CD4-positive, alpha-beta T cell treated with Interleukin-6 at 100 ng/mL for 8 hours (primary cell): Measurements from ENCODE around the gene PIK3R1.
"Not testable (repeated sequence)": the region's sequence is repeated elsewhere in the genome, so short reads cannot be mapped to it uniquely, and the experiment has no call there.

Experiments used
- DNase-seq: peaks from one replicate; pipeline ENCODE4 v3.0.0-alpha.2; 2020; ENCODE audit warnings: mixed read lengths, low spot score

The PIK3R1 gene

GRCh38 chr5:68226546-68227073 is 11.1 kb downstream of the PIK3R1 start:
- no peak for DNase-seq

- DNase-seq, result no peak
Observed at GRCh38 chr5:68227532-68228160, 12.1 kb downstream of the PIK3R1 start.

- DNase-seq, result no peak
Observed at GRCh38 chr5:68229416-68229815, 13.9 kb downstream of the PIK3R1 start.

GRCh38 chr5:68230285-68230684 is 14.7 kb downstream of the PIK3R1 start:
- no peak for DNase-seq

GRCh38 chr5:68231414-68232076 is 16.0 kb downstream of the PIK3R1 start:
- DNase-seq, result no peak

GRCh38 chr5:68232277-68232676 is 16.7 kb downstream of the PIK3R1 start:
- DNase-seq, result no peak

GRCh38 chr5:68233075-68233474 is 17.5 kb downstream of the PIK3R1 start:
- DNase-seq, result no peak

- not testable (repeated sequence) for DNase-seq
Observed at GRCh38 chr5:68235229-68235628, 19.7 kb downstream of the PIK3R1 start.

GRCh38 chr5:68237715-68238114 is 22.2 kb downstream of the PIK3R1 start:
- DNase-seq, result no peak

GRCh38 chr5:68239487-68239886 is 23.9 kb downstream of the PIK3R1 start:
- peak; percentile 78 for DNase-seq

- no peak for DNase-seq
Observed at GRCh38 chr5:68240202-68240601, 24.6 kb downstream of the PIK3R1 start.

- no peak for DNase-seq
Observed at GRCh38 chr5:68240771-68241170, 25.2 kb downstream of the PIK3R1 start.

- no peak for DNase-seq
Observed at GRCh38 chr5:68242743-68243142, 27.2 kb downstream of the PIK3R1 start.

- no peak for DNase-seq
Observed at GRCh38 chr5:68243251-68243650, 27.7 kb downstream of the PIK3R1 start.

- DNase-seq, result no peak
Observed at GRCh38 chr5:68243681-68244080, 28.1 kb downstream of the PIK3R1 start.

GRCh38 chr5:68245319-68245718 is 29.8 kb downstream of the PIK3R1 start:
- no peak for DNase-seq

GRCh38 chr5:68246802-68247201 is 31.2 kb downstream of the PIK3R1 start:
- DNase-seq, result no peak

- no peak for DNase-seq
Observed at GRCh38 chr5:68247627-68248026, 32.1 kb downstream of the PIK3R1 start.

- no peak for DNase-seq
Observed at GRCh38 chr5:68248896-68249295, 33.3 kb downstream of the PIK3R1 start.

- no peak for DNase-seq
Observed at GRCh38 chr5:68249520-68249919, 34.0 kb downstream of the PIK3R1 start.

GRCh38 chr5:68250661-68251298 is 35.2 kb downstream of the PIK3R1 start:
- no peak for DNase-seq

- peak; percentile 57 for DNase-seq
Observed at GRCh38 chr5:68251386-68251785, 35.8 kb downstream of the PIK3R1 start.
